Panc1 (cell line): ENCODE data around the gene UNC80. TPM values are rescaled to one million over a fixed set of nuclear protein-coding genes. Genes with fewer than 3 reads are reported as not detected.

Experiments used
- ATAC-seq: fragments of 200-7000 bp; cut with Tn5 transposase; 2 replicates; pipeline ENCODE4 v1.9.1; 2020; ENCODE audit warnings: mild to moderate bottlenecking, moderate library complexity
- BruUV-seq: library from RNA; stranded (reverse); fragments of 400-500 nt; replicated peaks from 2 replicates; lab custom pipeline; 2021; lab: Mats Ljungman, UMichigan
- CTCF ChIA-PET: fragments of 300-600 bp; sonication (Branson Sonifier 250); formaldehyde crosslinking; loops from one replicate; lab custom pipeline; 2022; ENCODE audit warnings: antibody characterized with exemption; lab: Charles Lee
- POLR2A ChIA-PET: fragments of 300-600 bp; sonication (Branson Sonifier 250); formaldehyde crosslinking; loops from one replicate; lab custom pipeline; 2022; ENCODE audit warnings: antibody characterized with exemption; lab: Charles Lee
- DNase-seq: peaks from one replicate; pipeline ENCODE4 v3.0.0-alpha.2; 2010; ENCODE audit warnings: low read depth, low spot score
- H3K27ac ChIP-seq: 2 replicates; pipeline ENCODE4 v1.5.1; 2011; ENCODE audit warnings: mild to moderate bottlenecking, low read length, inconsistent platforms
- H3K27me3 ChIP-seq: fragments of 200-500 bp; sonication (Bioruptor generic); 2 replicates; pipeline ENCODE4 v1.6.0; 2014; ENCODE audit warnings: low read length, inconsistent platforms; ENCODE audit not compliant: control insufficient read depth, insufficient read depth
- H3K36me3 ChIP-seq: fragments of 200-500 bp; sonication (Bioruptor generic); 2 replicates; pipeline ENCODE4 v1.5.1; 2014; ENCODE audit warnings: inconsistent platforms, mild to moderate bottlenecking, low read length, moderate library complexity; ENCODE audit not compliant: control insufficient read depth, insufficient read depth
- H3K4me1 ChIP-seq: 2 replicates; pipeline ENCODE4 v1.5.1; 2011; ENCODE audit warnings: inconsistent platforms, mild to moderate bottlenecking, low read length, moderate library complexity; ENCODE audit not compliant: control insufficient read depth, insufficient read depth
- H3K4me3 ChIP-seq, 2 experiments: 2 replicates each; pipeline ENCODE4 v1.5.1; 2011 to 2012; ENCODE audit warnings: low read depth in 2 of 2, low read length in 2 of 2, mild to moderate bottlenecking in 2 of 2, inconsistent platforms in 1 of 2, moderate library complexity in 1 of 2
- H3K9me3 ChIP-seq: fragments of 200-500 bp; sonication (Bioruptor generic); 2 replicates; pipeline ENCODE4 v1.5.1; 2014; ENCODE audit warnings: low read depth, mild to moderate bottlenecking, inconsistent platforms, low read length, moderate library complexity; ENCODE audit not compliant: control insufficient read depth, insufficient read depth
- POLR2AphosphoS5 ChIP-seq: IDR thresholded peaks from 2 replicates; pipeline ENCODE4 v1.6.1; 2012; ENCODE audit warnings: mild to moderate bottlenecking, low read depth, low read length, moderate library complexity
- SIN3A ChIP-seq: IDR thresholded peaks from 2 replicates; pipeline ENCODE4 v1.6.1; 2012; ENCODE audit warnings: low read depth, mild to moderate bottlenecking, low read length, moderate library complexity, borderline replicate concordance; ENCODE audit not compliant: insufficient read depth
- TCF7L2 ChIP-seq: IDR thresholded peaks from 2 replicates; pipeline ENCODE4 v1.6.1; 2011; ENCODE audit warnings: mild to moderate bottlenecking, low read depth, low read length, inconsistent platforms
- in situ Hi-C: cut with HindIII; loops from 2 replicates; pipeline ENCODE4 v1.10.0; 2016; ENCODE audit warnings: low sequenced_read_pairs, low pct_unique_long_range_greater_than_20kb
- intact Hi-C: fragments of 100-400 bp; cut with micrococcal nuclease; formaldehyde crosslinking; loops from one replicate; pipeline ENCODE4 v1.10.0; 2022; ENCODE audit not compliant: unreplicated experiment
- total RNA-seq: library from RNA; stranded (reverse); gene quantifications from one replicate; pipeline ENCODE4 v1.2.1, GENCODE V29; 2021; ENCODE audit not compliant: unreplicated experiment
- TF ChIP-seq, protein P1 (sequence below), 2 experiments: IDR thresholded peaks; 2 replicates each; pipeline ENCODE4 v1.6.1; 2011 to 2012; ENCODE audit warnings: low read depth in 2 of 2, control low read depth in 1 of 2, low read length in 1 of 2, mild to moderate bottlenecking in 1 of 2, moderate library complexity in 1 of 2; ENCODE audit not compliant: insufficient read depth in 1 of 2
- TF ChIP-seq, protein P2 (sequence below): fragments of 450-650 bp; IDR thresholded peaks from 2 replicates; pipeline ENCODE4 v1.5.1; 2017; ENCODE audit warnings: mild to moderate bottlenecking

The UNC80 gene
- total RNA-seq, 1 experiment from 2014 or later: 0.08 TPM

DNA sequence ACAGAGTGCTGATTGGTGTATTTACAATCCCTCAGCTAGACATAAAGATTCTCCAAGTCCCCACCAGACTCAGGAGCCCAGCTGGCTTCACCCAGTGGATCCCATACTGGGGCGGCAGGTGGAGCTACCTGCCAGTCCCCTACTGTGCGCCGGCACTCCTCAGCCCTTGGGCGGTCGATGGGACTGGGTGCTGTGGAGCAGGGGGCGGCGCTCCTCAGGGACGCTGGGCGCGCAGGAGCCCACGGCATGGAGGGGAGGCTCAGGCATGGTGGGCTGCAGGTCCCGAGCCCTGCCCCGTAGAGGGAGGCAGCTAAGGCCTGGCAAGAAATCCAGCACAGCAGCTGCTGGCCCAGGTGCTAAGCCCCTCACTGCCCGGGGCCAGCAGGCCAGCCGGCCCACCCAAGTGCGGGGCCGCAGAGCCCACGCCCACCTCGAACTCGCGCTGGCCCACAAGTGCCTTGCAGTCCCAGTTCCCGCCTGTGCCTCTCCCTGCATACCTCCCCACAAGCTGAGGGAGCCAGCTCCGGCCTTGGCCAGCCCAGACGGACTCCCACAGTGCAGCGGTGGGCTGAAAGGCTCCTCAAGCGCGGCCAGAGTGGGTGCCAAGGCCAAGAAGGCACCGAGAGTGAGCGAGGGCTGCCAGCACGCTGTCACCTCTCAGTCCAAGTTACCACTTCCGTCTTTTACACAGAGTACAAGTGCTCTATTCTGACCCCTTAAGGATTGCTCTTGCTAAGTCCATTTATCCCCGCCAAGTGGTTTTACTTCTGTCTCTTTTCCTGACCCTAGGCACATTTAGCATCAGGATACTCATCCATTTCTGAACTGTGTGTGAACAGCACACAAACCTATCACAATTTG, 229.1 kb downstream of the UNC80 start:
- DNase-seq (no peak), ATAC-seq (no peak)
- Histone ChIP-seq H3K36me3 (peaks cover under 1% of the 10 kb centered on the region), H3K27ac (no peak overlapping the region), H3K27me3 (no peaks in the 10 kb centered on the region), H3K4me3 (no peak overlapping the region), H3K9me3 (no peaks in the 10 kb centered on the region), H3K4me1 (peaks cover 23% of the 10 kb centered on the region)
- TF ChIP-seq, protein P1, sequence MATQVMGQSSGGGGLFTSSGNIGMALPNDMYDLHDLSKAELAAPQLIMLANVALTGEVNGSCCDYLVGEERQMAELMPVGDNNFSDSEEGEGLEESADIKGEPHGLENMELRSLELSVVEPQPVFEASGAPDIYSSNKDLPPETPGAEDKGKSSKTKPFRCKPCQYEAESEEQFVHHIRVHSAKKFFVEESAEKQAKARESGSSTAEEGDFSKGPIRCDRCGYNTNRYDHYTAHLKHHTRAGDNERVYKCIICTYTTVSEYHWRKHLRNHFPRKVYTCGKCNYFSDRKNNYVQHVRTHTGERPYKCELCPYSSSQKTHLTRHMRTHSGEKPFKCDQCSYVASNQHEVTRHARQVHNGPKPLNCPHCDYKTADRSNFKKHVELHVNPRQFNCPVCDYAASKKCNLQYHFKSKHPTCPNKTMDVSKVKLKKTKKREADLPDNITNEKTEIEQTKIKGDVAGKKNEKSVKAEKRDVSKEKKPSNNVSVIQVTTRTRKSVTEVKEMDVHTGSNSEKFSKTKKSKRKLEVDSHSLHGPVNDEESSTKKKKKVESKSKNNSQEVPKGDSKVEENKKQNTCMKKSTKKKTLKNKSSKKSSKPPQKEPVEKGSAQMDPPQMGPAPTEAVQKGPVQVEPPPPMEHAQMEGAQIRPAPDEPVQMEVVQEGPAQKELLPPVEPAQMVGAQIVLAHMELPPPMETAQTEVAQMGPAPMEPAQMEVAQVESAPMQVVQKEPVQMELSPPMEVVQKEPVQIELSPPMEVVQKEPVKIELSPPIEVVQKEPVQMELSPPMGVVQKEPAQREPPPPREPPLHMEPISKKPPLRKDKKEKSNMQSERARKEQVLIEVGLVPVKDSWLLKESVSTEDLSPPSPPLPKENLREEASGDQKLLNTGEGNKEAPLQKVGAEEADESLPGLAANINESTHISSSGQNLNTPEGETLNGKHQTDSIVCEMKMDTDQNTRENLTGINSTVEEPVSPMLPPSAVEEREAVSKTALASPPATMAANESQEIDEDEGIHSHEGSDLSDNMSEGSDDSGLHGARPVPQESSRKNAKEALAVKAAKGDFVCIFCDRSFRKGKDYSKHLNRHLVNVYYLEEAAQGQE (IDR thresholded peaks at IDR 0.05; ENCODE audit: insufficient read depth in 1 of 2, low read depth in 2 of 2, low read length in 1 of 2): no peak
- TF ChIP-seq SIN3A (no peak), POLR2AphosphoS5 (no peak), TCF7L2 (no peak)
- TF ChIP-seq, protein P2, sequence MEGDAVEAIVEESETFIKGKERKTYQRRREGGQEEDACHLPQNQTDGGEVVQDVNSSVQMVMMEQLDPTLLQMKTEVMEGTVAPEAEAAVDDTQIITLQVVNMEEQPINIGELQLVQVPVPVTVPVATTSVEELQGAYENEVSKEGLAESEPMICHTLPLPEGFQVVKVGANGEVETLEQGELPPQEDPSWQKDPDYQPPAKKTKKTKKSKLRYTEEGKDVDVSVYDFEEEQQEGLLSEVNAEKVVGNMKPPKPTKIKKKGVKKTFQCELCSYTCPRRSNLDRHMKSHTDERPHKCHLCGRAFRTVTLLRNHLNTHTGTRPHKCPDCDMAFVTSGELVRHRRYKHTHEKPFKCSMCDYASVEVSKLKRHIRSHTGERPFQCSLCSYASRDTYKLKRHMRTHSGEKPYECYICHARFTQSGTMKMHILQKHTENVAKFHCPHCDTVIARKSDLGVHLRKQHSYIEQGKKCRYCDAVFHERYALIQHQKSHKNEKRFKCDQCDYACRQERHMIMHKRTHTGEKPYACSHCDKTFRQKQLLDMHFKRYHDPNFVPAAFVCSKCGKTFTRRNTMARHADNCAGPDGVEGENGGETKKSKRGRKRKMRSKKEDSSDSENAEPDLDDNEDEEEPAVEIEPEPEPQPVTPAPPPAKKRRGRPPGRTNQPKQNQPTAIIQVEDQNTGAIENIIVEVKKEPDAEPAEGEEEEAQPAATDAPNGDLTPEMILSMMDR: no peak
- no TSS peak for BruUV-seq
- intact Hi-C loops (no loop called here), in situ Hi-C loops (no loop called here)
- CTCF ChIA-PET: no interaction called here
- POLR2A ChIA-PET: no interaction called here

DNA sequence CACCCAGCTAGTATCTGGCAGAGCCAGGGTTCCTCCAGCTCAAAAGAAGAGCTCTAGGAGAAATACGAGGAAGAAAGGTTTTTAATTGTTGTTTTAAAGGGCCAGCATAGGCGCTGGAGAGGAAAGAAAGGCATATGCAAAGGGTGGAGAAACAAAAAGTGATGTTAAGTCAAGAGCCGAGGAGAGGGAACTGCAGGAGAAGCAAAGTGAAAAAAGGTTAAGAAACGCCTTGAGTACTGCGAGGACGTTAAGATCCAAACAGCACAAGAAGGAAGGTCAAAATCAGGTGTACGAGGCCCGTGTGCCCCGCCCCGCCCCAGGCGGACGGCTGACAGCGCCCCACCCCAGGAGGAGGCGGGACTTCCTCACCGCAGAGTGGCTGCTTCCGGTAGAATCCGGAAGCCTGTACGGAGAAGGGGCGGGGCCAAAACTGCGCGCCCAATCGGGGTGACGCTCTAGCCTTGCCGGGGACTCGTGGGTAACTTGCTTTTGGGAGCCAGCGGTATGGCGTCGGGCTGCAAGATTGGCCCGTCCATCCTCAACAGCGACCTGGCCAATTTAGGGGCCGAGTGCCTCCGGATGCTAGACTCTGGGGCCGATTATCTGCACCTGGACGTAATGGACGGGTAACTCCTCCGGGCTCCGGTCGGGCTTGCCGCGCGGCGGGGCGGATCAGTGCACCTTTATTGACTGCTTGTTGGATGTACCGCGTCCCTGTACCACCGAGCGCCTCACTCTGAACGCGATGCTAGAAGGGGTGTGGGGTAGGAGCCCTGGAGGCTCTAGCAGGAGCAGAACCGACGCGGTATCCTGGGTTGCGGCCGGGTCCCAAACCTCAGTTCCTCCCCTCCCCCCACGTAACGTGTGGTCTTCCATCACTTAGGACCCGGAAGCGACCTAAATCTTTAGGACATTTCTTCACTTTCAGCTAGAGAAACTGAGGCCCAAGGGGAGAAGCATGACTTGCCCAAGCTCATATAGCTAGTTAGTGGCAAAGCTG, 230.8 kb downstream of the UNC80 start, which contains the start of gene RPE:
Gene RPE, plus strand, starts transcription at position 481 of the 1,000 bp plus-strand sequence. Its CDS starts 24 bp downstream, at position 505.
- peak within 1 kb of the TSS; percentile 98 for H3K27ac ChIP-seq
- H3K36me3 ChIP-seq: peaks cover 6% of the 10 kb centered on the region
- CTCF ChIA-PET: no interaction called here
- H3K27me3 ChIP-seq: no peaks in the 10 kb centered on the region
- intact Hi-C loops: no loop called here
- no TSS peak for BruUV-seq
- in situ Hi-C loops: no loop called here
- TF ChIP-seq SIN3A (0 out of 2 replicates have a peak, but pooled peaks have one; percentile 53), TCF7L2 (no peak), POLR2AphosphoS5 (peak; percentile 86)
- TF ChIP-seq, protein P2: no peak
- ATAC-seq: peak; percentile 100
- DNase-seq: peak; percentile 60
- H3K4me3 ChIP-seq: peak within 1 kb of the TSS; percentile 79 to 85
- POLR2A ChIA-PET: no interaction called here
- no peaks in the 10 kb centered on the region for H3K9me3 ChIP-seq
- H3K4me1 ChIP-seq: peaks cover 23% of the 10 kb centered on the region
